Left cardiac atrium (tissue), 4 donors: ENCODE data around the gene THADA. TPM values are rescaled to one million over a fixed set of nuclear protein-coding genes. Genes with fewer than 3 reads are reported as not detected.
A peak's percentile ranks its signal among the peaks of the same experiment; 100 is the strongest.

Source experiments
- ATAC-seq, 2 donors: fragments of 200-7000 bp; cut with Tn5 transposase; one replicate each; pipeline ENCODE4 v1.9.1; 2020; ENCODE audit warnings: mild to moderate bottlenecking in 2 of 2, moderate library complexity in 2 of 2
- DNase-seq: peaks from one replicate; pipeline ENCODE4 v3.0.0-alpha.2; 2020
- intact Hi-C, 2 donors: fragments of 100-400 bp; cut with DNase I; formaldehyde crosslinking; loops; one replicate each; pipeline versions ENCODE4 v1.14.1 to v1.15.1; 2022 to 2023
- total RNA-seq, 2 donors: library from RNA; stranded (reverse); fragmentation: NEBNext Ultra II Directional; extraction: Animal tissue kit (Norgen Biotek cat#: 25700); gene quantifications; one replicate each; pipeline ENCODE4 v1.2.1, GENCODE V29; 2021
- donor health status: DM: no; HTN: yes; CAD: no.
- donor health status: DM: no; HTN: yes; CAD: no; lungs with severe emphysema.
- donor health status: DM: yes; HTN: yes; CAD: no.
- donor health status: Dilated cardiomyopathy.

Gene THADA
- total RNA-seq, 2 donors from 2014 or later, result 19.2 to 21.5 TPM

- DNase-seq, result no peak
- no peak for ATAC-seq
- intact Hi-C loops, result loop anchor here (5.0 to 10.0 kb wide), 6 partner anchors 177 to 655 kb away; no protein-coding TSS in a partner anchor
Measured at GRCh38 chr2:43481927-43482542, 113.8 kb downstream of the THADA start.

- intact Hi-C loops, result loop anchor here (5.0 to 10.0 kb wide), 6 partner anchors 176 to 654 kb away; no protein-coding TSS in a partner anchor
- DNase-seq, result no peak
- no peak for ATAC-seq
Measured at GRCh38 chr2:43480874-43481273, 115.0 kb downstream of the THADA start.

- ATAC-seq (no peak), DNase-seq (no peak)
- intact Hi-C loops, result no loop called here
Measured at GRCh38 chr2:43478412-43479086, 117.3 kb downstream of the THADA start.

GRCh38 chr2:43475922-43476321, 119.9 kb downstream of the THADA start:
- ATAC-seq, result no peak
- intact Hi-C loops, result no loop called here

GRCh38 chr2:43475137-43475846, 120.5 kb downstream of the THADA start:
- DNase-seq, result no peak
- ATAC-seq, result no peak
- intact Hi-C loops, result no loop called here

More at GRCh38 chr2:43475922-43476321, 119.9 kb downstream of the THADA start:
- DNase-seq, result no peak

GRCh38 chr2:43474273-43474672, 121.6 kb downstream of the THADA start:
- peak in 1 of 2 donors; percentile 90 for ATAC-seq
- intact Hi-C loops, result no loop called here

GRCh38 chr2:43473767-43474166, 122.1 kb downstream of the THADA start:
- ATAC-seq (no peak), DNase-seq (no peak)
- intact Hi-C loops, result no loop called here

More at GRCh38 chr2:43474273-43474672, 121.6 kb downstream of the THADA start:
- no peak for DNase-seq

GRCh38 chr2:43472527-43473194, 123.2 kb downstream of the THADA start:
- DNase-seq (no peak), ATAC-seq (no peak)
- intact Hi-C loops, result no loop called here

GRCh38 chr2:43469713-43470112, 126.1 kb downstream of the THADA start:
- intact Hi-C loops, result no loop called here
- ATAC-seq (no peak), DNase-seq (no peak)

GRCh38 chr2:43469094-43469493, 126.7 kb downstream of the THADA start:
- no peak for DNase-seq
- ATAC-seq, result no peak
- intact Hi-C loops, result no loop called here

- intact Hi-C loops, result no loop called here
- no peak for ATAC-seq
- no peak for DNase-seq
Measured at GRCh38 chr2:43467891-43468290, 127.9 kb downstream of the THADA start.

- DNase-seq (no peak), ATAC-seq (no peak)
- intact Hi-C loops, result no loop called here
Measured at GRCh38 chr2:43465234-43465633, 130.6 kb downstream of the THADA start.

GRCh38 chr2:43464590-43464989, 131.2 kb downstream of the THADA start:
- ATAC-seq (peak; percentile 71 to 78), DNase-seq (peak; percentile 33)
- intact Hi-C loops, result no loop called here

GRCh38 chr2:43462866-43463641, 132.8 kb downstream of the THADA start:
- DNase-seq (no peak), ATAC-seq (no peak)
- intact Hi-C loops, result no loop called here

- ATAC-seq (no peak), DNase-seq (no peak)
- intact Hi-C loops, result no loop called here
Measured at GRCh38 chr2:43461453-43462073, 134.3 kb downstream of the THADA start.

GRCh38 chr2:43460611-43461365, 135.1 kb downstream of the THADA start:
- DNase-seq (no peak), ATAC-seq (peak in 1 of 2 donors; percentile 71)
- intact Hi-C loops, result no loop called here

- ATAC-seq, result no peak
- intact Hi-C loops, result no loop called here
Measured at GRCh38 chr2:43460174-43460546, 135.7 kb downstream of the THADA start.

More at GRCh38 chr2:43460174-43460546, 135.7 kb downstream of the THADA start:
- DNase-seq, result no peak
